Pancreas (tissue), 10 donors: ENCODE measurements around the gene CRYBA4. TPM values are rescaled to one million over a fixed set of nuclear protein-coding genes. Genes with fewer than 3 reads are reported as not detected.

Source experiments
- ATAC-seq, 4 donors: fragments of 200-7000 bp; cut with Tn5 transposase; one replicate each; pipeline versions ENCODE4 v1.8.0 to v1.9.1; 2020; ENCODE audit warnings: mild to moderate bottlenecking in 4 of 4, moderate library complexity in 4 of 4
- DNase-seq, 6 donors: peaks; one replicate each; pipeline ENCODE4 v3.0.0-alpha.2; 2020
- FAIRE-seq: peaks from 2 replicates; lab custom pipeline; 2012; peaks lifted over from hg19 to GRCh38; lab: Jason Lieb, UNC
- H3K27ac ChIP-seq, 4 donors: fragments of 200-600 bp; sonication (generic); 1 replicate in 3 of 4; 2 replicates in 1 of 4; pipeline versions ENCODE4 v1.5.0 to v1.8.0; 2020
- H3K27me3 ChIP-seq, 4 donors: fragments of 200-600 bp; one replicate each; pipeline ENCODE4 v1.8.0; 2021
- H3K36me3 ChIP-seq, 3 donors: fragments of 200-600 bp; sonication (generic) in 1 of 3; one replicate each; pipeline versions ENCODE4 v1.5.0 to v1.8.0; 2020 to 2021
- H3K4me1 ChIP-seq, 3 donors: fragments of 200-600 bp; one replicate each; pipeline ENCODE4 v1.8.0; 2021
- H3K4me3 ChIP-seq, 4 donors: fragments of 200-600 bp; sonication (generic) in 2 of 4; one replicate each; pipeline versions ENCODE4 v1.5.0 to v1.8.0; 2020 to 2021
- H3K9me3 ChIP-seq, 4 donors: fragments of 200-600 bp; one replicate each; pipeline ENCODE4 v1.8.0; 2021
- WGBS, 2 donors: extraction: QIAGEN DNeasy Blood & Tissue Kit; methylation state at CpG; one replicate each; pipeline ENCODE4 v1.1.7; 2013; 5-methylcytosine and 5-hydroxymethylcytosine counted together
- intact Hi-C, 3 donors: fragments of 100-400 bp; cut with DNase I; formaldehyde crosslinking; loops; one replicate each; pipeline versions ENCODE4 v1.11.1 to v1.14.2; 2022
- polyA plus RNA-seq, 2 donors: library from polyadenylated mRNA; stranded (reverse); fragments of 200-250 nt; gene quantifications; one replicate each; pipeline ENCODE4 v1.2.3, GENCODE V29; 2013
- total RNA-seq, 6 donors: library from RNA; stranded (reverse); fragmentation: NEBNext Ultra II Directional in 4 of 6; extraction: Animal tissue kit (Norgen Biotek cat#: 25700) in 4 of 6; gene quantifications; one replicate each; pipeline versions ENCODE4 v1.2.1 to v1.2.4, GENCODE V29; 2021 to 2023
- TF ChIP-seq, protein P1 (sequence below), 4 donors: fragments of 200-600 bp; sonication (generic) in 3 of 4; IDR thresholded peaks; one replicate each; pipeline versions ENCODE4 v1.5.0 to v1.8.0; 2021; ENCODE audit warnings: antibody characterized with exemption in 4 of 4
- donor health status: healthy with polysubstance abuse.
- donor health status: DM: no; HTN: no; CAD: no; lungs with moderate emphysema.
- donor health status: DM: no; HTN: no; CAD: no.
- donor health status: control.
- donor health status: control.
- donor health status: Bipolar disorder and iron deficiency.
- donor health status: DM: yes; HTN: yes; CAD: no.
- donor health status: DM: no; HTN: no; CAD: no.
- donor health status: DM: no; HTN: no; CAD: no.
- donor health status: DM: yes; HTN: yes; CAD: no.

CRYBA4 gene
- total and polyA plus RNA-seq, 8 donors, result 0.19 TPM; not detected in 7

DNA sequence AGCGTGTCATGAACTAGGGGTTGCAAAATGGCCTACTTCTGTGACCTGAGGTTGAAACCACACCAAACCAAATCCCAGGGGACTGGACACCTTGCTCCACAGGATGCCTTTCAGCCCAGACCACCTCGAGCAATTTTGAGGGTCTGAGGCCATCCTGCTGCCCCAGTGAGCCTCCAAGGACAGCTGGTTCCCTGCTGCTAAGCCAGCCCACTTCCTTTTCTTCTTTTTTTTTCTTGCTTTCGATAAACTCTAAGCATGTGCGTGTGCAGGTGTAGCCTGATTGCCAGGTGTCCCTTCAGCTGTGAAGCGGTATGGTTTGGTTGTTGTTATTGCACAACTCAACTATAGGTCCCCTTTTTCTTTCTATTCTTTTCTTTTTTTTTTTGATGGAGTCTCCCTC lies 6.6 kb upstream of the CRYBA4 start:
- TF ChIP-seq, protein P1, sequence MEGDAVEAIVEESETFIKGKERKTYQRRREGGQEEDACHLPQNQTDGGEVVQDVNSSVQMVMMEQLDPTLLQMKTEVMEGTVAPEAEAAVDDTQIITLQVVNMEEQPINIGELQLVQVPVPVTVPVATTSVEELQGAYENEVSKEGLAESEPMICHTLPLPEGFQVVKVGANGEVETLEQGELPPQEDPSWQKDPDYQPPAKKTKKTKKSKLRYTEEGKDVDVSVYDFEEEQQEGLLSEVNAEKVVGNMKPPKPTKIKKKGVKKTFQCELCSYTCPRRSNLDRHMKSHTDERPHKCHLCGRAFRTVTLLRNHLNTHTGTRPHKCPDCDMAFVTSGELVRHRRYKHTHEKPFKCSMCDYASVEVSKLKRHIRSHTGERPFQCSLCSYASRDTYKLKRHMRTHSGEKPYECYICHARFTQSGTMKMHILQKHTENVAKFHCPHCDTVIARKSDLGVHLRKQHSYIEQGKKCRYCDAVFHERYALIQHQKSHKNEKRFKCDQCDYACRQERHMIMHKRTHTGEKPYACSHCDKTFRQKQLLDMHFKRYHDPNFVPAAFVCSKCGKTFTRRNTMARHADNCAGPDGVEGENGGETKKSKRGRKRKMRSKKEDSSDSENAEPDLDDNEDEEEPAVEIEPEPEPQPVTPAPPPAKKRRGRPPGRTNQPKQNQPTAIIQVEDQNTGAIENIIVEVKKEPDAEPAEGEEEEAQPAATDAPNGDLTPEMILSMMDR (IDR thresholded peaks at IDR 0.05), result no peak
- no peaks in the 10 kb centered on the region for H3K9me3 ChIP-seq
- no peaks in the 10 kb centered on the region for H3K36me3 ChIP-seq
- FAIRE-seq (no peak), DNase-seq (no peak), ATAC-seq (no peak)
- WGBS, 2 donors, result 42 to 57% methylated on average over 5 of the region's 5 CpGs
- H3K4me1 ChIP-seq, result no peaks in the 10 kb centered on the region
- H3K4me3 ChIP-seq, result no peak overlapping the region
- H3K27ac ChIP-seq, result no peak overlapping the region
- intact Hi-C loops, result no loop called here
- no peaks in the 10 kb centered on the region for H3K27me3 ChIP-seq

DNA sequence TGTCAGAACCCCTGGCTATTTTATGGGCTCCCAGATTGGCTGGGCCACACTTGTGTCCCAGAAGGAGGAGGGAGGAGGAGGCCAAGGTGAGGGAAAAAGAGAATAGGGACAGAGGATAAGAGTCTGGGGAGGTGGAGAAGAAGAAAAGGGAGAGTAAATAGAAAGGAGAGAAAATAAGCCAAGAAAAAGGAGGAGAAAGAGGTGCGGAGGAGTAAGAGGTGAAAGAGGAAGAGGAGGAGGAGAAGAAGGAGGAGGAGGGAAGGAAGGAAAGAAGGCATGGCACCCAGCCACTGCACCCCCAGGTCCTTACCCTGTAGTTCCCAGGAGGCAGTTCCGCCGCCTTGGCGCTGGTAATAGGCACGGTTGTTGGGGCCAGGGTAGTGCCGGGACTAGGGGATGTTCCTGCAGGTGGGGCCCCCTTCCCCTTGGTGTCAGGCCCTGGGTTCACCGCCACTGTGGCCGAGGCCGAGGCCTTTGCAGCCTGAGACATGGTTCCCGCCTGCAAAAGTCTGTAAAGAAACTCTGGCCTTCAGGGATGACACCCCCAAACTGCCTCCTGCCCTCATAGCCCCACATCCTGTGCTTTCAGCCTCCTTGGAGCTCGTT lies 5.8 kb upstream of the CRYBA4 start:
- no peaks in the 10 kb centered on the region for H3K36me3 ChIP-seq
- WGBS, 2 donors, result 74 to 85% methylated on average over 11 of the region's 11 CpGs
- no peak overlapping the region for H3K27ac ChIP-seq
- intact Hi-C loops, result no loop called here
- FAIRE-seq (no peak), ATAC-seq (no peak), DNase-seq (no peak)
- no peak overlapping the region for H3K4me3 ChIP-seq
- H3K27me3 ChIP-seq, result no peaks in the 10 kb centered on the region
- H3K4me1 ChIP-seq, result no peaks in the 10 kb centered on the region
- TF ChIP-seq, protein P1 (IDR thresholded peaks at IDR 0.05), result no peak
- no peaks in the 10 kb centered on the region for H3K9me3 ChIP-seq

- TF ChIP-seq, protein P1 (IDR thresholded peaks at IDR 0.05), result no peak
- Histone ChIP-seq H3K36me3 (no peaks in the 10 kb centered on the region), H3K27ac (no peak overlapping the region), H3K9me3 (no peaks in the 10 kb centered on the region), H3K4me3 (no peak overlapping the region), H3K4me1 (no peaks in the 10 kb centered on the region), H3K27me3 (no peaks in the 10 kb centered on the region)
- FAIRE-seq, result no peak
- DNase-seq, result no peak
- ATAC-seq, result no peak
- 65 to 77% methylated on average over 2 of the region's 2 CpGs for WGBS, 2 donors
- intact Hi-C loops, result no loop called here
Measured at GRCh38 chr22:26616650-26617049, 5.1 kb upstream of the CRYBA4 start.

- DNase-seq, result no peak
- TF ChIP-seq, protein P1 (IDR thresholded peaks at IDR 0.05), result no peak
- Histone ChIP-seq H3K27ac (no peak within 1 kb of the TSS), H3K27me3 (no peaks in the 10 kb centered on the region), H3K9me3 (no peaks in the 10 kb centered on the region), H3K36me3 (no peaks in the 10 kb centered on the region), H3K4me3 (no peak within 1 kb of the TSS), H3K4me1 (no peaks in the 10 kb centered on the region)
- WGBS, 2 donors, result 66 to 70% methylated on average over 7 of the region's 7 CpGs
- no peak for FAIRE-seq
- ATAC-seq, result peak in 2 of 4 donors; percentile 64 to 81
- intact Hi-C loops, result no loop called here
Measured at GRCh38 chr22:26617271-26618199, 4.2 kb upstream of the CRYBA4 start, which contains the start of gene CRYBB1. CRYBB1 (minus strand) TSS chr22:26618027; CDS start chr22:26616319, 1,708 bp downstream.
